ENCODE results near the gene IFNG-AS1.

IFNG-AS1 gene

GRCh38 chr12:68037616-68038255 lies 48.5 kb downstream of the IFNG-AS1 start:
- no peak for DNase-seq (ENCODE audit: low spot score)

GRCh38 chr12:68038650-68039049 lies 49.4 kb downstream of the IFNG-AS1 start:
- DNase-seq (ENCODE audit: low spot score): no peak

- DNase-seq (ENCODE audit: low spot score): peak; percentile 74
Measured at GRCh38 chr12:68040450-68041075, 51.3 kb downstream of the IFNG-AS1 start.

GRCh38 chr12:68042212-68042699 lies 53.0 kb downstream of the IFNG-AS1 start:
- DNase-seq (ENCODE audit: low spot score): no peak

GRCh38 chr12:68043435-68043834 lies 54.2 kb downstream of the IFNG-AS1 start:
- no peak for DNase-seq (ENCODE audit: low spot score)

GRCh38 chr12:68048648-68049297 lies 59.5 kb downstream of the IFNG-AS1 start:
- no peak for DNase-seq (ENCODE audit: low spot score)

- no peak for DNase-seq (ENCODE audit: low spot score)
Measured at GRCh38 chr12:68056300-68056699, 67.1 kb downstream of the IFNG-AS1 start.

GRCh38 chr12:68063900-68064590 lies 74.8 kb downstream of the IFNG-AS1 start:
- no peak for DNase-seq (ENCODE audit: low spot score)

- DNase-seq (ENCODE audit: low spot score): no peak
Measured at GRCh38 chr12:68065163-68065562, 75.9 kb downstream of the IFNG-AS1 start.

GRCh38 chr12:68065687-68066086 lies 76.4 kb downstream of the IFNG-AS1 start:
- DNase-seq (ENCODE audit: low spot score): no peak

GRCh38 chr12:68067762-68068376 lies 78.6 kb downstream of the IFNG-AS1 start:
- DNase-seq (ENCODE audit: low spot score): peak; percentile 4

- DNase-seq (ENCODE audit: low spot score): no peak
Measured at GRCh38 chr12:68069275-68069674, 80.0 kb downstream of the IFNG-AS1 start.
